ENCODE measurements around the gene WDR12. TPM values are rescaled to one million over a fixed set of nuclear protein-coding genes. Genes with fewer than 3 reads are reported as not detected.
"Not testable (repeated sequence)": the region's sequence is repeated elsewhere in the genome, so short reads cannot be mapped to it uniquely, and the experiment has no call there.

The WDR12 gene
- total RNA-seq, 5 donors from 2014 or later (not counting 1 experiment from before 2014, with no cell fraction given): 10.3 to 34.5 (median 27.5) TPM

- ATAC-seq (replicated peaks in 1 of 4) (no peak), DNase-seq (no peak)
- no peak overlapping the region for H3K4me3 Mint-ChIP-seq
- Histone ChIP-seq H3K4me3 (ENCODE audit: control insufficient read depth in 1 of 2, extremely low read depth in 1 of 2, low read length in 1 of 2) (no peak overlapping the region), H3K27ac (ENCODE audit: low read length) (no peak overlapping the region), H3K36me3 (ENCODE audit: control insufficient read depth in 2 of 2, extremely low read depth in 1 of 2, insufficient read depth in 1 of 2, low read length in 1 of 2) (peaks cover 0 to 18% of the 10 kb centered on the region in 2 donors), H3K9me3 (no peaks in the 10 kb centered on the region), H3K27me3 (replicated peaks in 1 of 2; ENCODE audit: control insufficient read depth in 2 of 2, extremely low read depth in 1 of 2, insufficient read depth in 2 of 2, low read length in 1 of 2) (no peaks in the 10 kb centered on the region), H3K4me1 (ENCODE audit: control insufficient read depth in 1 of 2, extremely low read depth in 1 of 2, insufficient read depth in 2 of 2, low read length in 2 of 2) (no peaks in the 10 kb centered on the region)
- H3K27ac Mint-ChIP-seq: no peak overlapping the region
- 96% methylated on average over 3 of the region's 3 CpGs for WGBS (ENCODE audit: insufficient coverage)
- H3K36me3 Mint-ChIP-seq: peaks cover 57% of the 10 kb centered on the region
- POLR2A ChIA-PET: no interaction called here
- peaks cover 0 to 13% (median 3%) of the 10 kb centered on the region in 3 donors for H3K4me1 Mint-ChIP-seq
- H3K9me3 Mint-ChIP-seq: no peaks in the 10 kb centered on the region
- H3K27me3 Mint-ChIP-seq: no peaks in the 10 kb centered on the region
- CTCF ChIA-PET: interaction anchor here in 1 of 2 donors (0.5 kb wide), 1 partner anchor 116 kb away, joined by 5 read pairs; no protein-coding TSS in a partner anchor
These were observed 21.1 kb upstream of the WDR12 start for GRCh38 chr2:202932425-202933138.

- H3K9me3 Mint-ChIP-seq: no peaks in the 10 kb centered on the region
- POLR2A ChIA-PET: interaction anchor here in 1 of 2 donors (0.7 kb wide), 1 partner anchor 1139 kb away, joined by 3 read pairs; no protein-coding TSS in a partner anchor
These were observed 7.4 kb upstream of the WDR12 start for GRCh38 chr2:202918860-202919259.

GRCh38 chr2:202912342-202913201, 1.1 kb upstream of the WDR12 start:
- peak; percentile 51 to 64 (median 58) for ATAC-seq (replicated peaks in 1 of 4)
- not testable (repeated sequence) for H3K4me1 ChIP-seq (ENCODE audit: control insufficient read depth in 1 of 2, extremely low read depth in 1 of 2, insufficient read depth in 2 of 2, low read length in 2 of 2); H3K27me3 Mint-ChIP-seq; H3K9me3 ChIP-seq; H3K36me3 ChIP-seq (ENCODE audit: control insufficient read depth in 2 of 2, extremely low read depth in 1 of 2, insufficient read depth in 1 of 2, low read length in 1 of 2); H3K9me3 Mint-ChIP-seq; H3K36me3 Mint-ChIP-seq; H3K27me3 ChIP-seq (replicated peaks in 1 of 2; ENCODE audit: control insufficient read depth in 2 of 2, extremely low read depth in 1 of 2, insufficient read depth in 2 of 2, low read length in 1 of 2)
- H3K4me1 Mint-ChIP-seq: peaks cover 37 to 44% (median 39%) of the 10 kb centered on the region in 3 donors
- peak overlapping the region; percentile 68 to 99 for H3K4me3 ChIP-seq (ENCODE audit: control insufficient read depth in 1 of 2, extremely low read depth in 1 of 2, low read length in 1 of 2)
- H3K27ac Mint-ChIP-seq: peak overlapping the region; percentile 98 to 99
- peak overlapping the region; percentile 92 to 99 (median 96) for H3K4me3 Mint-ChIP-seq
- DNase-seq: peak in 5 of 35 experiments; percentile 5 to 50 (median 7)
- H3K27ac ChIP-seq (ENCODE audit: low read length): peak overlapping the region; percentile 69
- WGBS (ENCODE audit: insufficient coverage): 20% methylated on average over 1 of the region's 49 CpGs
- ChIA-PET POLR2A (interaction anchor here in 1 of 2 donors (1.2 kb wide), 1 partner anchor 326 kb away, joined by 5 read pairs; the partner anchor contains the start of gene CYP20A1), CTCF (interaction anchor here in 1 of 2 donors (0.9 to 1.4 kb wide), 2 partner anchors 105 to 326 kb away, joined by 3 to 9 read pairs; partner anchors contain the start of gene CYP20A1)

More at GRCh38 chr2:202918860-202919259, 7.4 kb upstream of the WDR12 start:
- H3K36me3 ChIP-seq (ENCODE audit: control insufficient read depth in 2 of 2, extremely low read depth in 1 of 2, insufficient read depth in 1 of 2, low read length in 1 of 2): peaks cover 0 to 12% of the 10 kb centered on the region in 2 donors
- H3K27ac Mint-ChIP-seq: no peak overlapping the region
- no CpG with 5 or more reads among the region's 1 CpG for WGBS (ENCODE audit: insufficient coverage)
- no peak overlapping the region for H3K27ac ChIP-seq (ENCODE audit: low read length)
- H3K9me3 ChIP-seq: no peaks in the 10 kb centered on the region
- H3K4me1 ChIP-seq (ENCODE audit: control insufficient read depth in 1 of 2, extremely low read depth in 1 of 2, insufficient read depth in 2 of 2, low read length in 2 of 2): no peaks in the 10 kb centered on the region
- no peaks in the 10 kb centered on the region for H3K27me3 Mint-ChIP-seq
- H3K36me3 Mint-ChIP-seq: peaks cover 9% of the 10 kb centered on the region
- no peak overlapping the region for H3K4me3 Mint-ChIP-seq
- DNase-seq: no peak
- H3K4me1 Mint-ChIP-seq: peaks cover 0 to 3% (median 1%) of the 10 kb centered on the region in 3 donors
- H3K27me3 ChIP-seq (replicated peaks in 1 of 2; ENCODE audit: control insufficient read depth in 2 of 2, extremely low read depth in 1 of 2, insufficient read depth in 2 of 2, low read length in 1 of 2): no peaks in the 10 kb centered on the region
- no peak for ATAC-seq (replicated peaks in 1 of 4)
- no peak overlapping the region for H3K4me3 ChIP-seq (ENCODE audit: control insufficient read depth in 1 of 2, extremely low read depth in 1 of 2, low read length in 1 of 2)
- CTCF ChIA-PET: interaction anchor here in 1 of 2 donors (0.5 kb wide), 1 partner anchor 263 kb away, joined by 3 read pairs; no protein-coding TSS in a partner anchor

GRCh38 chr2:202911203-202911511, 316 bp downstream of the WDR12 start:
- Mint-ChIP-seq H3K27me3 (no peaks in the 10 kb centered on the region), H3K9me3 (no peaks in the 10 kb centered on the region), H3K4me1 (peaks cover 37 to 46% (median 42%) of the 10 kb centered on the region in 3 donors), H3K36me3 (peaks cover 3% of the 10 kb centered on the region), H3K27ac (peak overlapping the region; percentile 98 to 99), H3K4me3 (peak overlapping the region; percentile 92 to 99 (median 96))
- CTCF ChIA-PET: interaction anchor here in 1 of 2 donors (0.9 to 1.9 kb wide), 4 partner anchors 40 to 328 kb away, joined by 3 to 9 read pairs (median 6); partner anchors contain the start of gene CYP20A1
- H3K27me3 ChIP-seq (replicated peaks in 1 of 2; ENCODE audit: control insufficient read depth in 2 of 2, extremely low read depth in 1 of 2, insufficient read depth in 2 of 2, low read length in 1 of 2): no peaks in the 10 kb centered on the region
- DNase-seq (no peak), ATAC-seq (replicated peaks in 1 of 4) (peak in 1 of 4 experiments; percentile 12)
- peaks cover 7 to 8% of the 10 kb centered on the region in 2 experiments for H3K4me1 ChIP-seq (ENCODE audit: control insufficient read depth in 1 of 2, extremely low read depth in 1 of 2, insufficient read depth in 2 of 2, low read length in 2 of 2)
- 0% methylated on average over 1 of the region's 8 CpGs for WGBS (ENCODE audit: insufficient coverage)
- peak overlapping the region; percentile 68 to 99 for H3K4me3 ChIP-seq (ENCODE audit: control insufficient read depth in 1 of 2, extremely low read depth in 1 of 2, low read length in 1 of 2)
- peak overlapping the region; percentile 69 for H3K27ac ChIP-seq (ENCODE audit: low read length)
- H3K36me3 ChIP-seq (ENCODE audit: control insufficient read depth in 2 of 2, extremely low read depth in 1 of 2, insufficient read depth in 1 of 2, low read length in 1 of 2): no peaks in the 10 kb centered on the region
- H3K9me3 ChIP-seq: no peaks in the 10 kb centered on the region
- POLR2A ChIA-PET: interaction anchor here in 1 of 2 donors (0.5 to 1.3 kb wide), 5 partner anchors 103 to 330 kb away, joined by 3 to 6 read pairs (median 4); partner anchors contain the start of genes CYP20A1 and NBEAL1

DNA sequence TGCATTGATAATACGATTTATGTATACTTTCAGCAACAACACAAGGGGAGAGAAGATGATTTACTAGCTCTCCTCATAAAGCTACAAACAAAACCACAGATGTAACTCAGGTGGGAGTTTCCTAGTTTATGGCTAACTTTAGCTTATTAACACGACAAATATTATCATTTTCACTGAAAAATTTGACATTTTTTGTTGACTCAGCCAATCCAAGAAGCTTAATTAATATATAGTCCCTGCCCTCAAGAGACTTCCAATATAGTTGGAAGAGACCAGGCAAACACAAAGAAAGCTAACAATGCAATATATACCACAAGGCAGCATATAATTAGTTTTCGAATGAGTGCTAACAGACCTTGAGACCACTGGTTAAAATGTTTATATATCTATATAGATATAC, 775 bp downstream of the WDR12 start:
- no peaks in the 10 kb centered on the region for H3K27me3 ChIP-seq (replicated peaks in 1 of 2; ENCODE audit: control insufficient read depth in 2 of 2, extremely low read depth in 1 of 2, insufficient read depth in 2 of 2, low read length in 1 of 2)
- peaks cover 5% of the 10 kb centered on the region for H3K36me3 Mint-ChIP-seq
- CTCF ChIA-PET: interaction anchor here in 1 of 2 donors (1.4 to 1.9 kb wide), 3 partner anchors 40 to 328 kb away, joined by 5 to 9 read pairs (median 7); partner anchors contain the start of gene CYP20A1
- H3K27ac Mint-ChIP-seq: peak overlapping the region in 1 of 2 donors; percentile 98
- H3K4me3 ChIP-seq (ENCODE audit: control insufficient read depth in 1 of 2, extremely low read depth in 1 of 2, low read length in 1 of 2): peak overlapping the region; percentile 68 to 99
- no peaks in the 10 kb centered on the region for H3K9me3 ChIP-seq
- no peaks in the 10 kb centered on the region for H3K27me3 Mint-ChIP-seq
- H3K4me1 ChIP-seq (ENCODE audit: control insufficient read depth in 1 of 2, extremely low read depth in 1 of 2, insufficient read depth in 2 of 2, low read length in 2 of 2): peaks cover 7 to 8% of the 10 kb centered on the region in 2 experiments
- ATAC-seq (replicated peaks in 1 of 4) (no peak), DNase-seq (no peak)
- no peaks in the 10 kb centered on the region for H3K36me3 ChIP-seq (ENCODE audit: control insufficient read depth in 2 of 2, extremely low read depth in 1 of 2, insufficient read depth in 1 of 2, low read length in 1 of 2)
- H3K4me3 Mint-ChIP-seq: peak overlapping the region; percentile 92 to 99 (median 96)
- H3K9me3 Mint-ChIP-seq: peaks cover 0 to under 1% (median 0%) of the 10 kb centered on the region in 3 donors
- POLR2A ChIA-PET: interaction anchor here in 1 of 2 donors (0.5 to 1.3 kb wide), 3 partner anchors 103 to 330 kb away, joined by 3 to 6 read pairs (median 4); partner anchors contain the start of gene NBEAL1
- no peak overlapping the region for H3K27ac ChIP-seq (ENCODE audit: low read length)
- WGBS (ENCODE audit: insufficient coverage): no CpG with 5 or more reads among the region's 3 CpGs
- peaks cover 37 to 46% (median 42%) of the 10 kb centered on the region in 3 donors for H3K4me1 Mint-ChIP-seq

GRCh38 chr2:202910250-202910649, 1.2 kb downstream of the WDR12 start:
- H3K27ac ChIP-seq (ENCODE audit: low read length); H3K27me3 Mint-ChIP-seq; H3K4me1 ChIP-seq (ENCODE audit: control insufficient read depth in 1 of 2, extremely low read depth in 1 of 2, insufficient read depth in 2 of 2, low read length in 2 of 2); H3K9me3 Mint-ChIP-seq; H3K4me3 ChIP-seq (ENCODE audit: control insufficient read depth in 1 of 2, extremely low read depth in 1 of 2, low read length in 1 of 2); H3K27ac Mint-ChIP-seq; H3K36me3 ChIP-seq (ENCODE audit: control insufficient read depth in 2 of 2, extremely low read depth in 1 of 2, insufficient read depth in 1 of 2, low read length in 1 of 2); H3K36me3 Mint-ChIP-seq; H3K27me3 ChIP-seq (replicated peaks in 1 of 2; ENCODE audit: control insufficient read depth in 2 of 2, extremely low read depth in 1 of 2, insufficient read depth in 2 of 2, low read length in 1 of 2); DNase-seq; H3K9me3 ChIP-seq; POLR2A ChIA-PET; ATAC-seq (replicated peaks in 1 of 4): not testable (repeated sequence)
- WGBS (ENCODE audit: insufficient coverage): 96% methylated on average over 5 of the region's 5 CpGs
- H3K4me1 Mint-ChIP-seq: peaks cover 37 to 46% (median 42%) of the 10 kb centered on the region in 3 donors
- H3K4me3 Mint-ChIP-seq: peak overlapping the region; percentile 92 to 99 (median 96)
- CTCF ChIA-PET: interaction anchor here in 1 of 2 donors (1.8 to 1.9 kb wide), 2 partner anchors 40 to 322 kb away, joined by 5 to 7 read pairs; no protein-coding TSS in a partner anchor
